ENCODE results near the gene DNAI1. TPM values are rescaled to one million over a fixed set of nuclear protein-coding genes. Genes with fewer than 3 reads are reported as not detected.

Gene DNAI1
- total RNA-seq, 2 donors from 2014 or later: 5.6 TPM; not detected in 1

GRCh38 chr9:34450644-34451043 is 8.0 kb upstream of the DNAI1 start:
- no peaks in the 10 kb centered on the region for H3K27me3 ChIP-seq (replicated peaks; ENCODE audit: insufficient read depth)
- H3K36me3 ChIP-seq: no peaks in the 10 kb centered on the region
- DNase-seq (ENCODE audit: low spot score): no peak
- no peaks in the 10 kb centered on the region for H3K4me1 ChIP-seq (replicated peaks)
- no peaks in the 10 kb centered on the region for H3K9me3 ChIP-seq
- no peak overlapping the region for H3K4me3 ChIP-seq
- intact Hi-C loops (cut with DNase I): no loop called here
- TF ChIP-seq CTCF (IDR thresholded peaks at IDR 0.05) (no peak), POLR2AphosphoS5 (IDR thresholded peaks at IDR 0.05) (no peak), POLR2A (IDR thresholded peaks at IDR 0.05) (no peak)
- H3K27ac ChIP-seq: no peak overlapping the region
- 91% methylated on average over 10 of the region's 10 CpGs for WGBS

- TF ChIP-seq POLR2A (IDR thresholded peaks at IDR 0.05) (no peak), CTCF (IDR thresholded peaks at IDR 0.05) (no peak), POLR2AphosphoS5 (IDR thresholded peaks at IDR 0.05) (no peak)
- Histone ChIP-seq H3K9me3 (no peaks in the 10 kb centered on the region), H3K4me1 (replicated peaks) (no peaks in the 10 kb centered on the region), H3K27me3 (replicated peaks; ENCODE audit: insufficient read depth) (no peaks in the 10 kb centered on the region), H3K4me3 (no peak overlapping the region), H3K36me3 (no peaks in the 10 kb centered on the region), H3K27ac (no peak overlapping the region)
- DNase-seq (ENCODE audit: low spot score): no peak
- intact Hi-C loops (cut with DNase I): no loop called here
- WGBS: 63% methylated on average over 2 of the region's 2 CpGs
These were observed 7.5 kb upstream of the DNAI1 start for GRCh38 chr9:34451135-34451534.

GRCh38 chr9:34451545-34451944 is 7.1 kb upstream of the DNAI1 start:
- H3K4me3 ChIP-seq: no peak overlapping the region
- no peaks in the 10 kb centered on the region for H3K27me3 ChIP-seq (replicated peaks; ENCODE audit: insufficient read depth)
- intact Hi-C loops (cut with DNase I): no loop called here
- no peaks in the 10 kb centered on the region for H3K4me1 ChIP-seq (replicated peaks)
- no peak for DNase-seq (ENCODE audit: low spot score)
- 71% methylated on average over 3 of the region's 3 CpGs for WGBS
- no peak for TF ChIP-seq POLR2AphosphoS5 (IDR thresholded peaks at IDR 0.05)
- TF ChIP-seq CTCF (IDR thresholded peaks at IDR 0.05): no peak
- TF ChIP-seq POLR2A (IDR thresholded peaks at IDR 0.05): no peak
- no peaks in the 10 kb centered on the region for H3K36me3 ChIP-seq
- H3K27ac ChIP-seq: no peak overlapping the region
- no peaks in the 10 kb centered on the region for H3K9me3 ChIP-seq

- H3K4me1 ChIP-seq (replicated peaks): peaks cover 5% of the 10 kb centered on the region
- no peaks in the 10 kb centered on the region for H3K36me3 ChIP-seq
- no peak for TF ChIP-seq CTCF (IDR thresholded peaks at IDR 0.05)
- TF ChIP-seq POLR2A (IDR thresholded peaks at IDR 0.05): no peak
- no peak for TF ChIP-seq POLR2AphosphoS5 (IDR thresholded peaks at IDR 0.05)
- intact Hi-C loops (cut with DNase I): no loop called here
- no peaks in the 10 kb centered on the region for H3K27me3 ChIP-seq (replicated peaks; ENCODE audit: insufficient read depth)
- no peak overlapping the region for H3K27ac ChIP-seq
- DNase-seq (ENCODE audit: low spot score): no peak
- H3K9me3 ChIP-seq: no peaks in the 10 kb centered on the region
- H3K4me3 ChIP-seq: no peak overlapping the region
- 97% methylated on average over 2 of the region's 2 CpGs for WGBS
These were observed 6.0 kb upstream of the DNAI1 start for GRCh38 chr9:34452568-34452967.

GRCh38 chr9:34454571-34455065 is 4.0 kb upstream of the DNAI1 start:
- intact Hi-C loops (cut with DNase I): no loop called here
- WGBS: 93% methylated on average over 3 of the region's 3 CpGs
- H3K36me3 ChIP-seq: no peaks in the 10 kb centered on the region
- TF ChIP-seq CTCF (IDR thresholded peaks at IDR 0.05) (no peak), POLR2AphosphoS5 (IDR thresholded peaks at IDR 0.05) (no peak), POLR2A (IDR thresholded peaks at IDR 0.05) (no peak)
- no peak overlapping the region for H3K4me3 ChIP-seq
- peaks cover 5% of the 10 kb centered on the region for H3K4me1 ChIP-seq (replicated peaks)
- H3K27ac ChIP-seq: no peak overlapping the region
- H3K27me3 ChIP-seq (replicated peaks; ENCODE audit: insufficient read depth): no peaks in the 10 kb centered on the region
- no peaks in the 10 kb centered on the region for H3K9me3 ChIP-seq
- DNase-seq (ENCODE audit: low spot score): no peak

All from prostate gland (tissue), 2 donors.